Right atrium auricular region (tissue), 2 donors: Measurements from ENCODE around the gene KMT2B. TPM values are rescaled to one million over a fixed set of nuclear protein-coding genes. Genes with fewer than 3 reads are reported as not detected.

Experiments
- DNase-seq: peaks from one replicate; pipeline ENCODE4 v3.0.0-alpha.2; 2019; ENCODE audit warnings: low spot score
- H3K27ac ChIP-seq, 2 donors: fragments of 200-600 bp; sonication (generic); 1 replicate in 1 of 2; 2 replicates in 1 of 2; pipeline ENCODE4 v1.5.1; 2016 to 2019
- H3K27me3 ChIP-seq, 2 donors: fragments of 200-600 bp; sonication (generic); one replicate each; pipeline versions ENCODE4 v1.5.1 to v1.6.0; 2017 to 2019
- H3K36me3 ChIP-seq: fragments of 200-600 bp; sonication (generic); one replicate; pipeline ENCODE4 v1.5.1; 2016
- H3K4me1 ChIP-seq, 2 donors: fragments of 200-600 bp; sonication (generic); one replicate each; pipeline versions ENCODE4 v1.5.1 to v1.6.0; 2017 to 2019
- H3K4me3 ChIP-seq, 2 donors: fragments of 200-600 bp; sonication (generic); 1 replicate in 1 of 2; 2 replicates in 1 of 2; pipeline ENCODE4 v1.5.1; 2017 to 2019; ENCODE audit warnings: mild to moderate bottlenecking in 1 of 2, moderate library complexity in 1 of 2
- H3K9me3 ChIP-seq, 2 donors: fragments of 200-600 bp; sonication (generic); one replicate each; pipeline ENCODE4 v1.5.1; 2019
- CTCF ChIP-seq, 2 donors: fragments of 200-600 bp; sonication (generic); IDR thresholded peaks; one replicate each; pipeline ENCODE4 v1.5.1; 2019; ENCODE audit warnings: antibody characterized with exemption in 2 of 2
- total RNA-seq, 2 donors: library from RNA; depleted of rRNA; stranded (reverse); fragments of >200 nt; gene quantifications; one replicate each; pipeline ENCODE4 v1.1.0, GENCODE V29; 2016

Gene KMT2B
- total RNA-seq, 2 donors from 2014 or later: 11.9 to 12.9 TPM

GRCh38 chr19:35727053-35727955 is 9.5 kb downstream of the KMT2B start:
- Histone ChIP-seq H3K27me3 (no peaks in the 10 kb centered on the region), H3K27ac (no peak overlapping the region), H3K36me3 (peaks cover 98% of the 10 kb centered on the region), H3K4me3 (no peak overlapping the region), H3K4me1 (no peaks in the 10 kb centered on the region), H3K9me3 (no peaks in the 10 kb centered on the region)
- DNase-seq: no peak
- TF ChIP-seq CTCF (IDR thresholded peaks at IDR 0.05): no peak

- no peak for TF ChIP-seq CTCF (IDR thresholded peaks at IDR 0.05)
- no peaks in the 10 kb centered on the region for H3K4me1 ChIP-seq
- no peak overlapping the region for H3K27ac ChIP-seq
- H3K9me3 ChIP-seq: no peaks in the 10 kb centered on the region
- H3K27me3 ChIP-seq: no peaks in the 10 kb centered on the region
- peaks cover 98% of the 10 kb centered on the region for H3K36me3 ChIP-seq
- no peak for DNase-seq
- H3K4me3 ChIP-seq: no peak overlapping the region
These were observed 10.3 kb downstream of the KMT2B start for GRCh38 chr19:35727956-35728706.

- H3K36me3 ChIP-seq: peaks cover 89% of the 10 kb centered on the region
- H3K27ac ChIP-seq: no peak overlapping the region
- no peak overlapping the region for H3K4me3 ChIP-seq
- no peaks in the 10 kb centered on the region for H3K27me3 ChIP-seq
- H3K9me3 ChIP-seq: no peaks in the 10 kb centered on the region
- TF ChIP-seq CTCF (IDR thresholded peaks at IDR 0.05): no peak
- DNase-seq: no peak
- H3K4me1 ChIP-seq: no peaks in the 10 kb centered on the region
These were observed 11.2 kb downstream of the KMT2B start for GRCh38 chr19:35729021-35729420.

- no peak for DNase-seq
- H3K27ac ChIP-seq: no peak overlapping the region
- no peaks in the 10 kb centered on the region for H3K27me3 ChIP-seq
- no peak overlapping the region for H3K4me3 ChIP-seq
- no peaks in the 10 kb centered on the region for H3K9me3 ChIP-seq
- no peaks in the 10 kb centered on the region for H3K4me1 ChIP-seq
- H3K36me3 ChIP-seq: peaks cover 87% of the 10 kb centered on the region
- no peak for TF ChIP-seq CTCF (IDR thresholded peaks at IDR 0.05)
These were observed 12.0 kb downstream of the KMT2B start for GRCh38 chr19:35729763-35730162.

- Histone ChIP-seq H3K9me3 (no peaks in the 10 kb centered on the region), H3K27me3 (no peaks in the 10 kb centered on the region), H3K27ac (no peak overlapping the region), H3K4me1 (no peaks in the 10 kb centered on the region), H3K36me3 (peaks cover 87% of the 10 kb centered on the region), H3K4me3 (no peak overlapping the region)
- DNase-seq: no peak
- no peak for TF ChIP-seq CTCF (IDR thresholded peaks at IDR 0.05)
These were observed 12.5 kb downstream of the KMT2B start for GRCh38 chr19:35730326-35730725.
